HG03469 (cell line): ENCODE measurements around the gene C8G.

Source experiments
- ATAC-seq: cut with Tn5 transposase; IDR thresholded peaks from one replicate; pipeline ENCODE4 v1.9.1; 2021; ENCODE audit warnings: mild to moderate bottlenecking, moderate library complexity, moderate number of reproducible peaks; ENCODE audit not compliant: unreplicated experiment

The C8G gene

GRCh38 chr9:136920069-136920468, 25.0 kb upstream of the C8G start:
- ATAC-seq = no peak

DNA sequence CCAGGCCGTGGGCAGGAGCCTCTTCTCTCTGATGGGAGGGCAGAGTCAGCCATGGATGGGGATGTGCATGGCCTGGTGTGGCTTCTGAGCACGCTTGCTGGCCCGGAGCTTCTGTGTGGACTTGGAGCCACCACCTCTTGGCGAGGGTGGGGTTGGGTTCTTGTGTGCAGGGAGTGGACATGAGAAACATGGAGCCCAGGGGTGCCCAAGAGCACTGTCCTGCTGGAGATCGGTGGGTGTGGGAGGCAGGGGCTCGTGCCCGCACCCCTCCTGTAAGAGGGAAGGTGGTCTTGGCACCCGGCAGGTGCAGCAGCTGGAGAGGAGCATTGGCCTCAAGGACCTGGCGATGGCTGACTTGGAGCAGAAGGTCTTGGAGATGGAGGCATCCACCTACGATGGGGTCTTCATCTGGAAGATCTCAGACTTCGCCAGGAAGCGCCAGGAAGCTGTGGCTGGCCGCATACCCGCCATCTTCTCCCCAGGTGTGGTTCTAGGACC, 24.3 kb upstream of the C8G start:
- ATAC-seq = no peak

DNA sequence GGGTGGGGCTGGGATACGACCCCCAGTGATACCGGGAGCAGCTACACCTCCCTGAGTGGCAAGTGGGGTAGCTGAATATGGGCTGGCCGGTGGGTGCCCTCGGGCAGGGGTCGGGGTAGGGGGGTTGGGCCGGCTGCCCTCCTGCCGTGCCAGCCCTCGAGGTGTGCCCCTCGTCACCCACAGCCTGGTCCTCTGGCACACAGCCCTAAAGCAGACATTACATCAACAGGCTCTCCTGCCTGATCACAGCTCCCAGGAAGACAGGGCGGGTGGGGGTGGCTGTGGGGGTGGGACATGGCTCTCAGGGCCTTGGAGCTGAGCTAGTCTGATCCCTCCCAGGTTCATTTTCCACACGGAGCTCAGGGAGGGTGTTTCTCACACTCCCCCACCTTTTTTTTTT, 23.7 kb upstream of the C8G start:
- ATAC-seq = no peak

DNA sequence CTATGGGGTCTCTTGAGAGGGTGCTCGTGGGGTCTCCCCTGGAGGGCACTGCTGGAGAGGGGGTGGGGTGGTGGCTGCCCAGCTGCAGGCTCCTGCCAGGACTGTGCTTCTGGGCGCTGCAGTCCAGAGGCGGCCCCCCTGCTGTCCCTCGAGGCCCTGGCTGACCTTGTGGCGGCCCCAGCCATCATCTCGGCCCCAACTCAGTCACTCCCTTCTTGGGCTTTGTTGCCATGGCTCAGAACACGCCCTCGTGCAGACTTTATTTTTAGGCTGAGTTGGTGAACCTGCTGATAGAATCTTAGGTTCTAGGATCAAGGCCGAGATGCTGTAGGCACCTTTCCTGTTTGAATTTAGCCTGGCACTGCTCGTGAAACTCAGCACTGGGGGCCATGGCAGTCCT, 23.3 kb upstream of the C8G start:
- ATAC-seq = no peak

GRCh38 chr9:136922540-136922939, 22.5 kb upstream of the C8G start:
- ATAC-seq = no peak

- no peak for ATAC-seq
Observed at GRCh38 chr9:136923881-136924280, 21.2 kb upstream of the C8G start.

DNA sequence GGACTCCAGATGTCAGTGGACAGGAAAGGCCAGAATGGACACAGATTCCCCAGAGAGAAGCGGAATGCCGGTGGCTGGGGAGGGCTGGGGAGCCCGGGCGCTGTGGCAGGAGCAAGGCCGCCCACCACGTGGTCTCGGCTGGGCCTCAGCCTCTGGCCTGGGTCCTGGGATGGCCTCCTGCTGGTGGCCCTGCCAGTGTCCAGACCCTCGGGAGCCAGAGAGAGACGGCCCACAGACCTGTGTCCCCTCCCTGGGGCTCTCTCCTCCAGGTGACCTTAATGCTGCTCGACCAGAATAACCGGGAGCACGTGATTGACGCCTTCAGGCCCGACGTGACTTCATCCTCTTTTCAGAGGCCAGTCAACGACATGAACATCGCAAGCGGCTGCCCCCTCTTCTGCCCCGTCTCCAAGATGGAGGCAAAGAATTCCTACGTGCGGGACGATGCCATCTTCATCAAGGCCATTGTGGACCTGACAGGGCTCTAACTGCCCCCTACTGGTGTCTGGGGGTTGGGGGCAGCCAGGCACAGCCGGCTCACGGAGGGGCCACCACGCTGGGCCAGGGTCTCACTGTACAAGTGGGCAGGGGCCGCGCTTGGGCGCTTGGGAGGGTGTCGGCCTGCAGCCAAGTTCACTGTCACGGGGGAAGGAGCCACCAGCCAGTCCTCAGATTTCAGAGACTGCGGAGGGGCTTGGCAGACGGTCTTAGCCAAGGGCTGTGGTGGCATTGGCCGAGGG, 19.5 kb upstream of the C8G start:
- ATAC-seq = no peak

DNA sequence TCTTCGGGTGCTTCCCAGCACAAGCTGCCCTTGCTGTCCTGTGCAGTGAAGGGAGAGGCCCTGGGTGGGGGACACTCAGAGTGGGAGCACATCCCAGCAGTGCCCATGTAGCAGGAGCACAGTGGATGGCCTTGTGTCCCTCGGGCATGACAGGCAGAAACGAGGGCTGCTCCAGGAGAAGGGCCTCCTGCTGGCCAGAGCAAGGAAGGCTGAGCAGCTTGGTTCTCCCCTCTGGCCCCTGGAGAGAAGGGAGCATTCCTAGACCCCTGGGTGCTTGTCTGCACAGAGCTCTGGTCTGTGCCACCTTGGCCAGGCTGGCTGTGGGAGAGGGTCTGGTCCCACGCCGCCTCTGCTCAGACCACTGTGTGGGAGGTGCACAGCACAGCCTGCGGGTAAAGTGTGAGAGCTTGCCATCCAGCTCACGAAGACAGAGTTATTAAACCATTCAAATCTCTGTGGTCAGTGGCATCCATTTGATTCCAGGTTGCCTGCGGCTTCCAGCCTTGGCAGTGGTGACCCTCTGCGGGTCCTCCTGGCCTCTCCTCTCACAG, 18.8 kb upstream of the C8G start:
- no peak for ATAC-seq

GRCh38 chr9:136926749-136927148, 18.3 kb upstream of the C8G start:
- ATAC-seq = no peak

DNA sequence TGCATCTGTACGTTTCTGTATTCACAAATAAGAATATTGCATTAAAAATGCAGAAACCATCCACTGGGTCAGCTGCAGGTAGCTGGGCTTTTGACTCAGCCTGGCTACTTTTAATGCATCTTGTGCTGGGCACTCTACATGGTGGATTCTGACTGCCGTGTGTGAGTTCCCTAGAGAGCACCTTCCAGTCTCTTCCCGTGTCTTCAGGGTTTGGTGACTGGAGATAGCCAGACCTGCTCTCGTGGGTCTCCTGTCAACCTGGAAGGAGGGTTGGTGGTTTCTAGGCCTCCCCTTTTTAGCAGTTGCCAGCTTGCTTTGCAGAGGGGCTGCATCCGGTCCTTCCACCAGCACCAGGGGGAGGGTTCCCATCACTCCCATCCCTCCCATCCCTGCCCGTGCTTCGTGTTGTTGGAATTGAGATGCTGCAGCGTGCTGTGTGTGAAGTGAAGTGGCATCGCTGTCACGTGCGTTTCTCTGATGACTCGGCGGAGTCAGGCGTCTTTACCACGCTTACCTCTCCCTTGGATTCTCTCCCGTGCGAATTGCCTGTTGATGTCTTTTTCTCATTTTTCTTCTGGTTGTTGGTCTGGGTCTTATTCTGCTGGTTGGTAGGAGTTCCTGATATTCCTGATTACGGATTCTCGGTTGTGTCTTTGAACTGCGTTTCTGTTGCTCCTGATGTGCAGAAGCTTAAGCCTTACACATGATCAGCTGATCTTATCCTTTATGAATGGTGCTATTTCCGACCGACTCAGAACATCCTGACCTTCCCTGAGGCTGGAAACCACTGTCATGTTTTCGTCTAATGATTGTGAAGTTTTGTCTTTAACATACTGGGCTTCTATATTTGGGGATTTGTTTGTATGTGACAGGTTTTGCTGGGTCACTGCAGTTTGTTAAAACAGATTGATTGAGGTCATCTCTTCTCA, 17.4 kb upstream of the C8G start:
- ATAC-seq = no peak

- no peak for ATAC-seq
Observed at GRCh38 chr9:136928591-136928990, 16.5 kb upstream of the C8G start.

- no peak for ATAC-seq
Observed at GRCh38 chr9:136930014-136930413, 15.0 kb upstream of the C8G start.

DNA sequence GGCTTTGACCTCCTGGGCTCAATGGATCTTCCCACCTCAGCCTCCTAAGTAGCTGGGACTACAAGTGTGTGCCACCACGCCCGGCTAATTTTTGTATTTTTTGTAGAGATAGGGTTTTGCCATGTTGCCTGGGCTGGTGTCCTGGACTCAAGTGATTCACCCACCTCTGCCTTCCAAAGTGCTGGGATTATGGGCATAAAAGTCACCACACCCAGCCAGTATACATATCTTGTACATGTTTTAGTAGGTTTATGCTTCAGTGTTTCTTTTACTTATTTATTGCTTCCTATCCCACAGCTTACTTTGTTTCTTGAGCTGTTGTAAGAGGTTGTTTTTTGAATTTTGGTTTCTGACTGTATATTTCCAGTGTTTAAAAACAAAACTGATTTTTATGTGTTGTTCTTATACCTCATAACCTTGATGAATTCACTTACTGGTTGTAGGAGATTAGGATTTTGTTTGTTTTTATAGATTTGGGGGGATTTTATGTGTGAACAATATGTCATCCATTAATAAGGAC, 13.4 kb upstream of the C8G start:
- no peak for ATAC-seq

DNA sequence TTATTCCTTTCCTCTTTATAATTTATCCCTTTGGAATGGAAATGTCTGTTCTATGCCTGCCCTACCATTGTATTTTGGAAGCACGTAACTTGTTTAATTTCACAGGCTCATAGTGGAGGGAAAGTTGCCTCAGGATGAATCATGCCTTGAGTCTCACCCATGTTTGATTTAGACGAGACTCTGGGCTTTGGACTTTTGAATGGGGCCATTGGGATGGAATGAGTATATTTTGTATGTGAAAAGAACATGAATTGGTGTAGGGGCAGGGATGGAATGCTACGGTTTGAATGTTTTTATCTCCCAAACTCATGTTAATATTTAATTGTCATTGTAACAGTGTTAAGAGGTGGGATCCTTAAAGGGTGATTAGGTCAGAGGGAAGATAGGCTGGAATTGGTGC, 10.8 kb upstream of the C8G start:
- no peak for ATAC-seq

DNA sequence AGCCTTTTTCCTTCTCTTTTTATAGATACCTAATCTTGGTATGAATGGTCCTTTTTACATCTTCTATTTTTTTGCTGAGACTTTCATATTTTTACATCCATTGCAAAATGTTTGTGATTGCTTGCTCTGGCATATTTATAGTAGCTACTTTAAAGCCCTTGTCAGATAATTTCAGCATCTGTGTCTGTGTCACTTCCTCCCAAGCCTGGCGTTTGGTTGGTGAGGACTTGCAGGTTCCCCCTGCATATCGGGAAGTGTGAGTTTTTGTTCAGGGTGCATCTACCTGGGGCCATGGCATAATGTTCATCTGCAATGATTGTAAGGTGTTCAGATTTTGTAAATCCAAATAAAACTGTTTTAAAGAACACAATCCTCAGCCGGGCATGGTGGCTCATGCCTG, 9.4 kb upstream of the C8G start:
- ATAC-seq = no peak

- no peak for ATAC-seq
Observed at GRCh38 chr9:136936645-136937170, 8.3 kb upstream of the C8G start.

DNA sequence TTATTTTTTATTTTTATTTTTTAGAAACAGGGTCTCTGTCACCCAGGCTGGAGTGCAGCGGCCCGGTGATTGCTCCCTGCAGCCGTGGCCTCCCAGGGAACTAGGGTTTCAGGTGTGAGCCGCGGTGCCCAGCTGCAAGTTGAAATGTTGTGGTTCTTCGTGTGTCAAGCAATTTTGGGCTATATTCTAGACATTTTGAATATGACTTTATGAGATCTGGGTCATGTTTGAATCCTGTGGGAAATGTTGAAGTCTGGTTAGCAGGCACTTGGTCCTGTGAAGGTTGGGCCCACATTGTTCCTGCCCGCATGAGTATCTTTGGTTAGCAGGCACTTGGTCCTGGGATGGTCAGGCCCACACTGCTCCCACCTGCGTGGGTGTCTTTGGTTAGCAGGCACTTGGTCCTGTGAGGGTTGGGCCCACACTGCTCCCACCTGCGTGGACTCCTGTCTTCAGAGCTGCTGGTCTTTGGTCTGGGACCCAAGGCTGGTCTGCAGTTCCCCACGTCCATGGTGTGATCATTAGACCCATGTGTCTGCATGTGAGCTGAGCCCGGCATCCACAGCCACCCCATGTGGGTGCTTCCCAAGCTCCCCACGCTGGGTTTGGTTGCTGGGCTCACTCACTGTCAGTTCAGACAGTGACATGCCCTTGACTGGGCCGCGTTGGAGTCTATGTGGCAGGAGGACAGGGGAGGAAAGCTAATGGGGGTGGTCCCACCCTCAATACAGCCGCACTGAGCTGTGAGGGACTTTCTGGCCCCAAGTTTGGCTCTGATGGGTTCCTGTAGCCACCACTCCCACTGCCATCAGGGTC, 7.6 kb upstream of the C8G start:
- no peak for ATAC-seq

DNA sequence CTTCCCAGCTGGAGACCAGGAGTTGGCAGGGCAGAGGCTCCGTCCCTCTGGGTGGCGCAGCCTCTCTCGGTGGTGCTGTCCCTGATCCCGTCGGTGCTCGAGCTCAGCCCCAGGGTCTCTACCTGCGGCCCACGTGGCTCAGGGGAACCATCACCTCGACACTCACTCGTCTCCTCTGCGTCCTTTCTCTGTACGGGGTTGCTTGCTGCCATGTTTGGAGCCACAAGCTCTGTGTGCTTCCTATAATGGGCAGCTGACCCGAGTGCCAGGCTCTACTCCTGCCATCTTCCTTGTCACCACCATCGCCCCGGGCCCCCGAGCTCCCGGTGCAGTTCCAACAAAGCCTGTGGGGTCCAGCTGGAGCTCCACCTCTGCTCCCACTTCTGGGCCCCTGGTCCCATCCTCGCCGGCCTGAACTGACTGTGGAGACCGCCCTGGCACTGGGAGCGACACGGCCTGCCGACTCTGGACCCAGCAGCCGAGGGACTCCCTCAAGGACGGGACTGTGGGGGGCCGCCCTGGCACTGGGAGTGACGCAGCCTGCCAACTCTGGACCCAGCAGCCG, 5.5 kb upstream of the C8G start:
- no peak for ATAC-seq

GRCh38 chr9:136939996-136940525, 5.0 kb upstream of the C8G start:
- ATAC-seq = no peak
